LHCN-M2 (cell line): Measurements from ENCODE around the gene RPL34. TPM values are rescaled to one million over a fixed set of nuclear protein-coding genes. Genes with fewer than 3 reads are reported as not detected.

Experiments used
- DNase-seq: peaks from one replicate; pipeline ENCODE4 v3.0.0-alpha.2; 2012; ENCODE audit warnings: low read depth
- total RNA-seq: library from RNA; depleted of rRNA; stranded (reverse); fragments of >200 nt; gene quantifications from 2 replicates; pipeline ENCODE4 v1.2.3, GENCODE V29; 2014; rRNA removed

RPL34 gene
- total RNA-seq, 1 experiment from 2014 or later = 561 TPM

DNA sequence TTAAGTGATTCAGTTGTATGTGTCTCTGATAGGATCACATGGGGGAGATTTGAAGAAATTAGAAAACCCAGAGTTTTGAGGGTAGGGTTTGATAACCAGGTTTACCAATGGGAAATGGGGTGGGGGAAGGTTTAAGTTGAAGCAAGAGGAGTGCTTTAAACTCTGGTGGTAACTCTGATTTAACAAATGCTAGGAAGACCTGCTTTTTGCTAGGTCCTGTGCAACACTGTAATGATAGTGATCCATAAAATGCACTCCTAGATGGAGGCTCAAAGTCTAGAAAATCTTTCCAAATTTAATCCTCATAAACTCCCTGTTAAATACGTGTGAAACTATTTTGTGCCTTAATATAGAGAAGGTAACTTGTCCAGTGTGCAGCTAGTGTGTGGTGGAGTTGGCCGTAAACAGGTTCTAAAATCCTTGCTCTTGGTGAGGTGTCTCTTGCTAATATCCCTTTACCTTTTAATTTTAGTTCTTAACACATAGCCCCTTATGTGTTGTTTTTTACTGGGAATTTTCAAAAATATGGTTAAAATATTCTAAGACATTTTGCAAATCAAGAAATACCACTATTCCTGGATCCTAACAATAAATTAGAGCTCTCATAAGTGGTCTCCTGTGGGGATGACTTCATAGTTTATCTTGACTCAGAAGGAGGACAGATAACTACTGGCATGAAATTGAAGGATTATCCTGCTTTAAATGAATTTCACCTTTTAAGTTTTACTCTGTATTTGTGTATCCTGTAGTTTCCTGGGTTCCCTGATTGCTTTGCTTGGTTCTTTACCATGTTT, 4.1 kb downstream of the RPL34 start:
- DNase-seq = no peak

DNA sequence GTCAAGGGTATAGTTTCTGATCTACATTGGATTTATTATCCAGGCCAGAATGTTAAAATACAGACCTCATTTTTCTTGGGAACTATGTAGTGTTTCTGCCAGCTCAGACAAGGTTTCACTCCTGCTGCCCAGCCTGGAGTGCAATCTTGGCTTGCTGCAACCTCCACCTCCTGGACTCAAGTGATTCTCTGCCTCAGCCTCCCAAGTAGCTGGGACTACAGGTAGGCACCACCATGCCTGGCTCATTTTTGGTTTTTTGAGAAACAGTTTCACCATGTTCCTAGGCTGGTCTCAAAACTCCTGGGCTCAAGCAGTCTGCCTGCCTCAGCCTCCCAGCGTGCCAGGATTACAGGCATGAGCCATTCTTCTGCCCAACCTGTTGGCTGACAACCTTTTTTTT, 5.7 kb downstream of the RPL34 start:
- no peak for DNase-seq

DNA sequence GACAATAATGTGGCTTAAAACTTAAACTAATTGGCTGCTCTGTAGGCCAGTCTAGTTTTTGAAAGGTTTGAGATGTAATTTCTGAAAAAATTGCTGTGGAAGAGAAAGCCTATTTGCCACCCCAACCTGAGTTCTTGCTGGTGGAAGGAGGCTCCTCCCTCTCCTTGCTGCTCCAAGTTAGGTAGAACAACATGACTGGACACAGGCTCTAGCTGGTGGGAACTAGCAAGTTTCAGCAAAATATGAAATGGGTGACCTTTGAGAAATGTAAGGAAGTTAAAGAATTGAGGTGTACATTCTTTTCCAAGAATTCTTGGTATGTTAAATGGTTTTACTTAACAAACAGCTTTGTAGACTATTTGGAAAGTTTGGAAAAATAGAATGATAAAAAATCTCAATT, 8.0 kb downstream of the RPL34 start:
- no peak for DNase-seq

DNA sequence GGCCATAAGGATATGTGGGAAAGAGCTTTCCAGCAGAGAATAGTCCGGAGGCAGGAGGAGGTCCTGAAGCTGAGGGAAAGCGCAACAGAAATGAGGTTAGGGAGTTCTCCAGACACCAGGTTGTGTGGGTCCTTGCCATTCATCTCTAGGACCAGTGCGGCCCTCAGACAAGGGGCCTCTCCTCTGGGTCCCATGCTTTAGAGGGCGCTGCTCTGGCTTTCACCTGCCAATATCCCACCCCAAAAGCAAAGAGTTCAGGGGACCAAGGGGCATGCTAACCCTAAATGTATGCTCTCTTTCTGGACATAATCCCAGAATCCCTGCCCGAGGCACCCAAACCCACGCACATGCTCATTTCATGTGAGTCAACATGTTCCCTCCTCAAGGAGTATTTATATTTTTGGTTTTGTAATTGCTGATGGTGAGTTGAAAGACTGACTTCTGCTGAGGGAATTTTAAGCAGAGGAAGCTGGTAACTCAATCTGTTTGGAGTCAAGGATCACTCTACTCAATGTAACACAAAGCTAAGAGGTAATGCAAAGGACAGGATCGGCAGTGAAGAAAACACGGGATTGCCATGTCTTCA, 14.8 kb downstream of the RPL34 start:
- DNase-seq = peak; percentile 20

DNA sequence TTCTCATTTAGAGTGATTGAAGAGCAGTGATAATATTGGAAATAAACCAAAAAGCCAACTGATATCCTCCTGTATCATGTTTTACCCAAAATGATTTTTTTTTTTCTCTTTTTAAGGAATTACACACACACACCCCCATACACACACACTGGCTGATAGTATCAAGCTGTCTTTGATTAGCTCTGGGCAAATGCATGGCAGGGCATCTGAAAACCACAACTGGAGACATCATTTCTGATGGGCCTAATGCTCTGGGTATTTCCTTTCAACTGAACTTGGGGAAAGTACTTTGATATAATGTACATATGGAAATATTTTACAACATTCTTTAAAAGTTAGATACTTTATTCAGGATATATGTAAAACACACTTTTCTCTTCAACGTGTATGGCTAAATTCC, 15.9 kb downstream of the RPL34 start:
- DNase-seq = no peak

DNA sequence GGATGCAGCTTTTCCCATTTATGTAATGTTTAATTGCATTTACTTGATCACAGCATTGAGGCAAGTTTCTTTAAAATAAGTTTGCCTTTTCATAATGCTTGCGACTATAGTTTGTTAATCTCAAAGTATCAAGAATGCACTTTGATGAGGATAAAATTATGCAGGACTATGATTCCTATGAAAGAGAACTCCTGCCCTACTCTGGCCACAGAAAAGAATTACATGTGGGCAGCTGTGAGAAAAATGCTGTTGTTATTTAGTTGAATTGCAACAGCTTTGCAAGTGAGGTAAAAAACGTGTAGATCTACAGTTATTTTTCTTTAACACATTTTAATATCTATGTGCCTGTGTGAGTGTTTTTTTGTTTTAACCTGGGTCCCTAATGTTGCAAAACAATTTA, 17.5 kb downstream of the RPL34 start:
- peak; percentile 9 for DNase-seq

DNA sequence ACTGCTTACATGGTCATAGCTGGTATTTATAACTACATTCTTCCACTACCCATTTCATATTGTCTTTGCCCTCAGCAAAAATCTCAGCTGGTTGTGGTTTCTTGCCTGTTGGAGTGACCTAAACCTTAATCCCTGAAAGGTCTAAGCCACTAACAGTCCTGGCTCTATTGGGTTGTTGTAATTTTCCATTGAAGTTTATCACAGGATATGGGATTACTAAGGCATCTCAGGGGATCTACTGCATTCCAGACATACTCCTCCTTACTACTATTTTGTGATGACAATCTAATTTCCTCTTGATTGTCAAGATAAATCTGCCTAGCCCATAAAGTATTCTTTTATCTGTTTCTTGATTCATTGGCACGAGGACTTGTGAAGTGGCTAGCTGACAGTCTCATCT, 23.9 kb downstream of the RPL34 start:
- peak; percentile 93 for DNase-seq

DNA sequence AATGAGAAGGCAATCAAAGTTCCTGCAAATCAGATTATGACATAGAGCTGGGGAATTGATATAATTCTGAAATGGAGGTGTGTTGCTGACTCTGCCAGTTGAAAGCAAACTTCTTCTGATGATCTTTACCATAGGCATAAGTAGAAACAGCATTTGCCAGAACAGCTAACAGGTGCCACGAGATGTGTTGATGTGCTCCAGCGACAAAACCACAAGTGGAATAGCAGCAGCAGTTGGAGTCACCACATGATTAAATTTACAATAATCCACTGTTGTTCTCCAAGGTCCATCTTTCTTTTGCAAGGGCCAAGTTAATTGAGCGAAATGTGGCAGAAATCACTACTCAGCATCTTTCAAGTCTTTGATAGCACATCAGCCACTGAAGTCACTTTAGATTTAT, 26.3 kb downstream of the RPL34 start:
- peak; percentile 38 for DNase-seq

DNA sequence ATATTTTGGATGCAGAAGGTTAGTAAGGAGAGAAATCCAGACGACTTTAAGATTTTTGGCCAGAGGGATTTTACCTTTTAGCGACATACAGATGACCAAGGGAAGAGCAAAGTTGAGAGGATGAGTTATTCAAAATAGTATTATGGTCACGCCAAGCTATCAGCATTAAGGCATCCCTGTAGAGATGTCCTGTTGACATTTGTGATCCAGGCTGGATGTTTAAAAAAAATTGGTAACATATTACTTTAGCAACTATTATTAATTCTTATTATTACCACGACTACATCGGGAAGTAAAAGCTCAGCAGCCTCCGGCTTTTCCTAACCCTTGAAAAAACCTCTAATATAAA, 29.5 kb downstream of the RPL34 start:
- no peak for DNase-seq

DNA sequence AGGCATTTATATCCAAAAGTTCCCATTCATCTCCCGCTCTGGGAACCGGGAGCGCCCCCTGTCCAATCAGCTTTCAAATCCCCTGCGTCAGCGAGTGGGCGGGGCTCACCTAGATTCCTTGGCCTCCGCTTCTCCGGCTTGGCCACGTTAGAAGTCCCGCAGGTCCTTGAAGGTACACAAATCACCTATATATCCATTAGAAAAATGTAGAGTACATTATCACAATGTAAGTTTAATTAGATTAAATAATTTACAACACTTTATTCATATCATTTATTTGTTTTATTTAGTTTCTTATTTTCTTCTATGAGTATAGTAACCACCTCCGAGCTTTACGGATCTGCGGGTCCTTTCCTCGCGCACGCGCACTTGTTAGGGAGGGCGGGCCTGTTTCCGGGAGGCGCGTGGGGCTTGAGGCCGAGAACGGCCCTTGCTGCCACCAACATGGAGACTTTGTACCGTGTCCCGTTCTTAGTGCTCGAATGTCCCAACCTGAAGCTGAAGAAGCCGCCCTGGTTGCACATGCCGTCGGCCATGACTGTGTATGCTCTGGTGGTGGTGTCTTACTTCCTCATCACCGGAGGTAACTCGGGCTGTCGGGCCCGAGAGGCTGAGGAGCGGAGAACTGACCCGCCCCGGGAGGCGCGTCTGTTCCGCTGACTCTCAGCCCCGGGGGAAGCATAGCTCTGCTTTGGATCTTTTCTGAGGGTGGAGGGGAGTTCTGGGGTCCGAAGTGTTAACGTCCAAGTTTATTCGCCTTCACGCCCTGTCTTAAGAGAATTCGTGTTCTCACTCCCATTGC, 30.0 kb downstream of the RPL34 start, which contains the start of gene OSTC:
Gene OSTC, plus strand, starts transcription at position 388 of the 802 bp plus-strand sequence. Its CDS starts 57 bp downstream, at position 445.
- DNase-seq = peak; percentile 96

DNA sequence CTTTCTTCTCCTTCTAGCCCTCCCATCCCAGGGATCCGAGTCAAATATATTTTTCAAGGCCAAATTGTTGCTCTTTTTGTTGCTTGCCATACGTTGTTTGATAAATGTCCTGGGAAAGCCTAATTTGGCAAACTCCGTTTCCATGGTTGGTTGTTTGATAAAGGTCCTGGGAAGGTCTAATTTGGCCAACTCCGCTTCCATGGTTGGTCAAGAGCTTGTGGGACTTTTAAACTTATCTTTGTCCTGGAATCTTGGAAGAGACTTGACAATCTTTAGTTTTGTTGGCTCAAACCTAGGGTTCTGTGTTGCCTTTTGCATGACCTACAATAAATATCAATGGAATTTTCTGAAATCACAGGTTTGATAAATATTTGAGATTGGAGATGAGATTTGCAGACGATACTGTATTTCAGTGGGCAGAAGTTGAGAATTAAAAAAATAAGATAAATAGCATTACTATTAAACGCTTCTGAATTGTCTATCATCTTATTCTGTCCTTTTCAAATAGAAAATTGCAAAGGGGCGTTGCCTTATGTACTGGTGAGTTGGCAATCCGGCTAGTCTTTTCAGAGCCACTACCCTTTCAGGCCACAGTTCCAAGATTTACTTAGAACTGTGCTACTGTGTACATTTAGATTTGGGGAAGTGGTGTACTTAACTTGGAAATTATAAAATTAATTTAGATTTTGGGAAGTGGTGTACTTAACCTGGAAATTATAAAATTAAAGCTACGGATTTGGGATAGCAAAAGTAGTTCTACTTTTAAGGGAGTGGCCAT, 30.8 kb downstream of the RPL34 start:
- DNase-seq = peak; percentile 54

DNA sequence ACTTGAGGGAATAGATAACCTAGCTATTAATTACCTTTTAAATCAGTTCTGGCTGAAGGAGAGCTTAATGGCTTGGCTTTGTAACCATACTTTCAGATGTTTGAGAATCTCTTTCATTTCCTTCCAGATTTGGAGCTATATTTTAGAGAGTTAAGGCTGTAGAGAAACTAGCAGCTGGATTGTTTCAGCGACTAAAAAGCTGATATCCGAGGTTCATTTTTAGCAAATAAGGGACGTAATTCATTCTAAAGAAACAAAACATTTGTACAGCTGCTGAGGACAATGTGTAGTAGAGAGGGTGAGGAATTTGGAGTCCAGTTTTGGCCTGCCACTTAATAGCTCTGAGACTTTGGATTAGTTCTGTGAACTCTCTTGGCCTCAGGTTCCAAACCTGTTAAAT, 42.3 kb downstream of the RPL34 start:
- DNase-seq = no peak

DNA sequence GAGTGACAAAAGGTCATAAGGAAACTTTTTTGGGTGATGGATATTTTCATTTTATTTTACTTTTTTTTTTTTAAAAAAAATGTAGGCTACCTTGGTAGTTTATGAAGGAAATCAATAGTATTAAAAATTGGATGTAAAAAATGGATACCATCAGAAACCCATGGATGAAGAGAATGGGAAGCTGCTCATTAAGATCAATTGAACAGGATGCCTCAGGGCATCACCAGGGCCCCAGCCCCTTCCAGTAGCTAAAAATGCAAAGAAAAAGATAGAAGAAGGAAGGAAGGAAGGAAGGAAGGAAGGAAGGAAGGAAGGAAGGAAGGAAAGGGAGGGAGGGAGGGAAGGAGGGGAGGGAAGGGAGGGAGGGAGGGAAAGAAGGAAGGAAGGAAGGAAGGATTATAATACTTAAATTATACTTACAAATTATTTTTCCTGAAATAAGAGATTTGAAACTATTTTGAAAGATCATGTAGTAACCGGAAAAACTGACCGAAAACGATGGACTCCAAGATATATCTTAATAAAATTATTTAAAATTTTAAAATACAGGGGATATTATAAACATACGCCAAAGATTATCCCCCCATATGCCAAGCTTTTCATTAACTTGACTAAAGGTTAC, 54.1 kb downstream of the RPL34 start:
- DNase-seq = no peak

Other genes starting within 250 kb of the RPL34 start
- gene OSTC, start 30.0 kb downstream of the RPL34 start, total RNA-seq = 179 and 240 TPM in 2 replicates
- 0.34 TPM in 1 of 2 replicates, not detected in the other for gene ETNPPL, start 142.5 kb downstream of the RPL34 start, total RNA-seq